GM12878 (cell line): ENCODE data around the gene NOSTRIN. TPM values are rescaled to one million over a fixed set of nuclear protein-coding genes. Genes with fewer than 3 reads are reported as not detected.

Experiments used
- ATAC-seq: fragments of 200-7000 bp; cut with Tn5 transposase; 3 replicates; pipeline ENCODE4 v1.9.1; 2020; ENCODE audit warnings: mild to moderate bottlenecking, moderate library complexity
- BruUV-seq: library from RNA; stranded (reverse); fragments of 400-500 nt; replicated peaks from 2 replicates; lab custom pipeline; 2021; lab: Mats Ljungman, UMichigan
- CTCF ChIA-PET: fragments of 300-600 bp; sonication (Branson Sonifier 250); formaldehyde crosslinking; extraction: SDS; loops from one replicate; lab custom pipeline; 2021; ENCODE audit warnings: inconsistent platforms; lab: Yijun Ruan, JAX
- POLR2A ChIA-PET: fragments of 350-600 bp; formaldehyde crosslinking; extraction: SDS; loops from one replicate; lab custom pipeline; 2021; ENCODE audit warnings: inconsistent platforms; lab: Charles Lee
- RAD21 ChIA-PET: fragments of 300-600 bp; sonication (Branson Sonifier 250); formaldehyde crosslinking; loops from one replicate; lab custom pipeline; 2023; ENCODE audit warnings: antibody characterized with exemption; ENCODE audit not compliant: unreplicated experiment; lab: Charles Lee
- SMC1A ChIA-PET: fragments of 300-600 bp; sonication (Branson Sonifier 250); formaldehyde crosslinking; loops from one replicate; lab custom pipeline; 2023; ENCODE audit not compliant: unreplicated experiment, uncharacterized antibody; lab: Charles Lee
- DNase-seq: peaks from one replicate; pipeline ENCODE4 v3.0.0-alpha.2; 2011; ENCODE audit warnings: low read depth, low spot score
- FAIRE-seq: peaks from 3 replicates; lab custom pipeline; 2011; peaks lifted over from hg19 to GRCh38; lab: Jason Lieb, UNC
- H2AFZ ChIP-seq: 2 replicates; pipeline ENCODE4 v1.6.0; 2011; ENCODE audit warnings: low read depth, low read length, control low read depth; ENCODE audit not compliant: control insufficient read depth
- H3K27ac ChIP-seq: 2 replicates; pipeline ENCODE4 v1.5.1; 2011; ENCODE audit warnings: control low read depth; ENCODE audit not compliant: control insufficient read depth, insufficient read depth
- H3K27me3 ChIP-seq, 2 experiments: replicated peaks in 1 of 2; 2 replicates each; pipeline versions ENCODE4 v1.6.0 to v1.6.1; 2011; ENCODE audit warnings: low read length in 1 of 2; ENCODE audit not compliant: control insufficient read depth in 2 of 2, insufficient read depth in 2 of 2
- H3K36me3 ChIP-seq, 2 experiments: 2 replicates each; pipeline ENCODE4 v1.5.1; 2011; ENCODE audit warnings: low read length in 1 of 2; ENCODE audit not compliant: control insufficient read depth in 2 of 2, insufficient read depth in 2 of 2
- H3K4me1 ChIP-seq: 2 replicates; pipeline ENCODE4 v1.6.1; 2011; ENCODE audit warnings: mild to moderate bottlenecking, low read length, moderate library complexity, mixed read lengths; ENCODE audit not compliant: control insufficient read depth, insufficient read depth
- H3K4me2 ChIP-seq: 2 replicates; pipeline ENCODE4 v1.6.0; 2011; ENCODE audit warnings: control low read depth; ENCODE audit not compliant: control insufficient read depth, insufficient read depth
- H3K4me3 ChIP-seq: fragments of 200-600 bp; sonication (generic); 2 replicates; pipeline ENCODE4 v1.5.1; 2016
- H3K79me2 ChIP-seq: 2 replicates; pipeline ENCODE4 v1.6.0; 2011; ENCODE audit warnings: low read length; ENCODE audit not compliant: control insufficient read depth, insufficient read depth
- H3K9ac ChIP-seq: 2 replicates; pipeline ENCODE4 v1.8.0; 2011; ENCODE audit warnings: low read length, control low read depth, mixed read lengths; ENCODE audit not compliant: control insufficient read depth, insufficient read depth
- H3K9me3 ChIP-seq: replicated peaks from 3 replicates; pipeline ENCODE4 v1.5.1; 2011; ENCODE audit warnings: mild to moderate bottlenecking, low read length; ENCODE audit not compliant: control insufficient read depth, insufficient read depth
- H4K20me1 ChIP-seq: 2 replicates; pipeline ENCODE4 v1.6.0; 2011; ENCODE audit not compliant: control insufficient read depth, insufficient read depth
- ATF7 ChIP-seq: fragments of 450-650 bp; IDR thresholded peaks from 2 replicates; pipeline ENCODE4 v1.6.1; 2016; ENCODE audit warnings: low read depth, mild to moderate bottlenecking
- BCL3 ChIP-seq: IDR thresholded peaks from 2 replicates; pipeline ENCODE4 v1.6.1; 2011; ENCODE audit warnings: borderline replicate concordance, low read depth, mild to moderate bottlenecking, moderate library complexity, low read length; ENCODE audit not compliant: insufficient read depth, poor library complexity, severe bottlenecking
- CUX1 ChIP-seq: IDR thresholded peaks from 2 replicates; pipeline ENCODE4 v1.6.1; 2012; ENCODE audit warnings: improper control_type of control experiment, low read depth, low read length; ENCODE audit not compliant: insufficient replicate concordance
- JUND ChIP-seq: IDR thresholded peaks from 2 replicates; pipeline ENCODE4 v1.6.1; 2012; ENCODE audit warnings: low read depth, mild to moderate bottlenecking, low read length, improper control_type of control experiment, moderate library complexity
- KDM1A ChIP-seq: fragments of 200-600 bp; sonication (generic); IDR thresholded peaks from 2 replicates; pipeline ENCODE4 v1.6.1; 2016; ENCODE audit warnings: borderline replicate concordance
- NBN ChIP-seq: fragments of 450-650 bp; IDR thresholded peaks from 2 replicates; pipeline ENCODE4 v1.6.1; 2016
- PAX5 ChIP-seq: IDR thresholded peaks from 2 replicates; pipeline ENCODE4 v1.6.1; 2011; ENCODE audit warnings: low read depth, low read length, borderline replicate concordance
- PKNOX1 ChIP-seq: fragments of 450-650 bp; IDR thresholded peaks from 2 replicates; pipeline ENCODE4 v1.6.1; 2016; ENCODE audit warnings: mild to moderate bottlenecking
- PML ChIP-seq: IDR thresholded peaks from 2 replicates; pipeline ENCODE4 v1.6.1; 2012; ENCODE audit warnings: low read length, inconsistent platforms
- SMAD5 ChIP-seq: IDR thresholded peaks from 2 replicates; pipeline ENCODE4 v1.6.1; 2016; ENCODE audit warnings: antibody characterized with exemption, low read depth
- SUPT20H ChIP-seq: IDR thresholded peaks from 2 replicates; pipeline ENCODE4 v1.6.1; 2011; ENCODE audit warnings: low read depth, mild to moderate bottlenecking, low read length, moderate library complexity, borderline replicate concordance; ENCODE audit not compliant: control insufficient read depth
- TCF7 ChIP-seq: IDR thresholded peaks from 2 replicates; pipeline ENCODE4 v1.6.1; 2014; ENCODE audit warnings: antibody characterized with exemption, borderline replicate concordance
- ZBED1 ChIP-seq: IDR thresholded peaks from 2 replicates; pipeline ENCODE4 v1.6.1; 2016; ENCODE audit warnings: borderline replicate concordance
- ZNF274 ChIP-seq: IDR thresholded peaks from one replicate; pipeline ENCODE4 v1.8.0; 2011; ENCODE audit not compliant: insufficient read length, insufficient read depth
- WGBS: methylation state at CpG from one replicate; pipeline ENCODE4 v1.1.6; 2016; ENCODE audit warnings: low lambda C conversion rate; ENCODE audit not compliant: insufficient replicate concordance, insufficient coverage; ENCODE audit errors: missing lambda C conversion rate; 5-methylcytosine and 5-hydroxymethylcytosine counted together
- in situ Hi-C: fragments of 300-500 bp; cut with MboI; formaldehyde crosslinking; loops from 9 replicates; pipeline ENCODE4 v1.14.3; 2018; ENCODE audit warnings: mixed read lengths
- intact Hi-C: fragments of 100-400 bp; cut with micrococcal nuclease; formaldehyde crosslinking; loops from one replicate; pipeline ENCODE4 v1.14.2; 2022; ENCODE audit not compliant: unreplicated experiment
- polyA plus RNA-seq, 11 experiments: library from polyadenylated mRNA; depleted of rRNA in 4 of 11; unstranded in 6 of 11; stranded (reverse) in 5 of 11; fragments of >200 nt; fragmentation: Nextera tagmentation in 4 of 11; fragmentation: Illumina TruSeq in 1 of 11; extraction: Ambion mirVana in 4 of 11; extraction: Trizol in 1 of 11; gene quantifications; 1 replicate in 1 of 11; 2 replicates in 10 of 11; pipeline versions ENCODE4 v1.2.1 to v1.2.3, GENCODE V29; 2011 to 2016; ENCODE audit warnings: inconsistent platforms in 2 of 11, missing spikeins in 2 of 11, low read depth in 1 of 11
- total RNA-seq, 4 experiments: library from RNA; depleted of rRNA in 3 of 4; stranded (reverse); fragments of >200 nt in 3 of 4; fragmentation: Illumina TruSeq in 1 of 4; extraction: Trizol in 1 of 4; gene quantifications; 2 replicates each; pipeline versions ENCODE4 v1.2.1 to v1.2.3, GENCODE V29; 2013 to 2021
- TF ChIP-seq, protein P1 (sequence below): IDR thresholded peaks from 2 replicates; pipeline ENCODE4 v1.6.1; 2011; ENCODE audit warnings: low read depth, mild to moderate bottlenecking, low read length, moderate library complexity, borderline replicate concordance; ENCODE audit errors: extremely low read depth

The NOSTRIN gene
- total and polyA plus RNA-seq, 10 of the 15 experiments (the other 5 are each of a cell fraction or from before 2014, with no cell fraction given): 0.13 to 0.42 (median 0.37) TPM; not detected in 5

DNA sequence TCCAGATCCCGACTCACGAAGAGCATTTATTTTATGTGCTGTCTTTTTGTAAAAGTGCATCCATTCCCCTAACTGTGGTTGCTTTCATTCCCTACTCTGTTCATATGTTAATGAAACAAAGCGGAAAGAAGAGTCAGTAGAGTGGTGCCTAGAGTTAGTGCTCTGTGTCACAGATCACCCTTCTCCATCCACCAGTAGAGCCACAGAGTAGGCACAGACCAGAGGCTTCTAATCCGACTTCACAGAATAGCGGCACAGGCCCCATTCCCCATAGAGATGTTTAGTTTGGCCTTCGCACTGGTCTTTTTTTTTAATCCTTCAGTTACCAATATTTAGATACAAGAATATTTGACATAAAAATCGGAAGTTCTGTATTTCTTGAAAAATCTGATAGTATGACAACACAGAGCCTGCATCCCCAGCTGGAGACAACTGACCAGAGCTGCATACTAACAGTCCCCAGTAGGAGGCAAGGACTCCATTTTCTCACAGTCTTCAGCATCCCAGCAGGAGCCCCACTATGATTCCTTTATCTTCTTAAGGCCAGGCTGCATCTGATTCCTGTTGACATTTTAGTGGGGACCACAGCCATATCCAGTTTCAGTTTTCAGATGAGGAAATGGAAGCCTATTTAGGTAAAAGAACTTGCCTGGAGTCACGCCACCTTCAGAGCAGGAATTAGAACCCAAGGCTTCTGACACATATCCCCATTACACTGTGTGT is 105.7 kb downstream of the NOSTRIN start (continued):
- TF ChIP-seq BCL3: no peak
- TF ChIP-seq, protein P1, sequence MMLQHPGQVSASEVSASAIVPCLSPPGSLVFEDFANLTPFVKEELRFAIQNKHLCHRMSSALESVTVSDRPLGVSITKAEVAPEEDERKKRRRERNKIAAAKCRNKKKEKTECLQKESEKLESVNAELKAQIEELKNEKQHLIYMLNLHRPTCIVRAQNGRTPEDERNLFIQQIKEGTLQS: no peak
- TF ChIP-seq NBN: no peak
- no peak for TF ChIP-seq PML
- no peak for TF ChIP-seq PAX5
- no peak for TF ChIP-seq KDM1A
- no peak for TF ChIP-seq ATF7
- TF ChIP-seq, all 136 proteins: peak for 0

DNA sequence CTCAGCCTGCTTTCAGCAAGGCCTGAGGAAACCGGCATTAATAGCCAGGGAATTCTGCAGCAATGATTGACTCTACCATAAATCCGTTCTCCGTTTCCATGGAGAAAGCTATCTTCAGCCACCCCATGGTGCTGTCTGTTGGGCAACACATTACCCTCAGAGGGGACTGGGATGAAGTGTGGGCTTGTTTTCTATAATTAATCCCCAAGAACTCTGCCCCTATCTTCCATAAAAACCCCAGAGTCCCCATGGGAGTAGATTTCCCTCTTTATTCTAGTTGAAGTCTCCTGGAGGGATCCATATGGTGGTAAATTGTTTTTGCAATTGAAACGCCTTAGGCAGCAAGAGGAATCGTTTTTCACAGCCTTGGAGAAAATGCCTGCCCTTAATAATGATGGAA is 107.9 kb downstream of the NOSTRIN start:
- Histone ChIP-seq H4K20me1 (no peaks in the 10 kb centered on the region), H3K36me3 (no peaks in the 10 kb centered on the region), H3K27ac (no peak overlapping the region), H3K27me3 (peaks cover 5 to 11% of the 10 kb centered on the region in 2 experiments; a peak in 3 of 4 replicates), H3K4me3 (no peak overlapping the region), H3K79me2 (no peaks in the 10 kb centered on the region), H2AFZ (no peak overlapping the region), H3K4me1 (no peaks in the 10 kb centered on the region), H3K4me2 (no peak overlapping the region), H3K9me3 (no peaks in the 10 kb centered on the region), H3K9ac (no peak overlapping the region)
- SMC1A ChIA-PET: no interaction called here
- 40% methylated on average over 5 of the region's 5 CpGs for WGBS
- ATAC-seq (no peak), FAIRE-seq (no peak), DNase-seq (no peak)
- POLR2A ChIA-PET: no interaction called here
- BruUV-seq: no TSS peak
- in situ Hi-C loops (loop anchor here (5.0 kb wide), 1 partner anchor 563 kb away; no protein-coding TSS in a partner anchor), intact Hi-C loops (no loop called here)
- RAD21 ChIA-PET: no interaction called here
- CTCF ChIA-PET: no interaction called here
- no peak for TF ChIP-seq JUND
- TF ChIP-seq PKNOX1: no peak
- TF ChIP-seq SUPT20H: no peak
- TF ChIP-seq ZBED1: no peak
- no peak for TF ChIP-seq TCF7
- TF ChIP-seq SMAD5: no peak
- no peak for TF ChIP-seq CUX1
- TF ChIP-seq ZNF274: no peak
